CD14-positive monocyte (primary cell): Measurements from ENCODE around the gene NABP1. TPM values are rescaled to one million over a fixed set of nuclear protein-coding genes. Genes with fewer than 3 reads are reported as not detected.

Experiments used
- DNase-seq, 3 donors: peaks; one replicate each; pipeline ENCODE4 v3.0.0-alpha.2; 2011 to 2022
- H2AFZ ChIP-seq: 2 replicates; pipeline ENCODE4 v1.6.0; 2012; ENCODE audit warnings: mild to moderate bottlenecking, low read depth, low read length, inconsistent platforms; ENCODE audit not compliant: insufficient read depth, poor library complexity, severe bottlenecking
- H3K27ac ChIP-seq, 2 donors: 1 replicate in 1 of 2; 2 replicates in 1 of 2; pipeline ENCODE4 v1.5.1; 2012 to 2013; ENCODE audit warnings: low read length in 2 of 2, control low read depth in 1 of 2, inconsistent platforms in 1 of 2, low read depth in 1 of 2, mild to moderate bottlenecking in 1 of 2
- H3K27me3 ChIP-seq, 2 donors: one replicate each; pipeline versions ENCODE4 v1.6.0 to v1.6.1; 2011 to 2013; ENCODE audit warnings: low read length in 2 of 2; ENCODE audit not compliant: control insufficient read depth in 2 of 2, insufficient read depth in 2 of 2
- H3K36me3 ChIP-seq, 2 donors: replicated peaks in 1 of 2; 1 replicate in 1 of 2; 2 replicates in 1 of 2; pipeline versions ENCODE4 v1.5.1 to v1.6.1; 2012 to 2013; ENCODE audit warnings: low read length in 2 of 2, control low read depth in 1 of 2, inconsistent platforms in 1 of 2, mild to moderate bottlenecking in 1 of 2; ENCODE audit not compliant: insufficient read depth in 2 of 2, control insufficient read depth in 1 of 2
- H3K4me1 ChIP-seq, 2 donors: 1 replicate in 1 of 2; 2 replicates in 1 of 2; pipeline versions ENCODE4 v1.5.1 to v1.6.1; 2012 to 2013; ENCODE audit warnings: low read length in 2 of 2, control low read depth in 1 of 2, inconsistent platforms in 1 of 2, mild to moderate bottlenecking in 1 of 2, moderate library complexity in 1 of 2; ENCODE audit not compliant: insufficient read depth in 2 of 2, control insufficient read depth in 1 of 2
- H3K4me2 ChIP-seq: replicated peaks from 2 replicates; pipeline ENCODE3; 2012; ENCODE audit warnings: low read length, moderate library complexity, mild to moderate bottlenecking; ENCODE audit not compliant: poor library complexity, severe bottlenecking; ENCODE audit errors: extremely low read depth
- H3K4me3 ChIP-seq, 3 experiments: fragments of 200-600 bp in 1 of 3; sonication (generic) in 1 of 3; replicated peaks in 1 of 3; 1 replicate in 2 of 3; 2 replicates in 1 of 3; pipeline ENCODE4 v1.5.1; 2011 to 2013; ENCODE audit warnings: low read length in 3 of 3, mild to moderate bottlenecking in 3 of 3, control low read depth in 2 of 3, low read depth in 2 of 3, inconsistent platforms in 1 of 3, moderate library complexity in 1 of 3
- H3K79me2 ChIP-seq: 2 replicates; pipeline ENCODE4 v1.6.0; 2012; ENCODE audit warnings: mild to moderate bottlenecking, control low read depth, inconsistent platforms, low read length, moderate library complexity; ENCODE audit not compliant: insufficient read depth
- H3K9ac ChIP-seq: 2 replicates; pipeline ENCODE4 v1.6.0; 2017; ENCODE audit warnings: low read length, mild to moderate bottlenecking; ENCODE audit not compliant: insufficient read depth, poor library complexity, severe bottlenecking
- H3K9me3 ChIP-seq, 2 donors: replicated peaks in 1 of 2; 1 replicate in 1 of 2; 2 replicates in 1 of 2; pipeline versions ENCODE4 v1.5.1 to v1.6.1; 2012 to 2013; ENCODE audit warnings: low read length in 2 of 2, control low read depth in 1 of 2; ENCODE audit not compliant: control insufficient read depth in 1 of 2, insufficient read depth in 1 of 2
- H4K20me1 ChIP-seq: 2 replicates; pipeline ENCODE4 v1.6.0; 2012; ENCODE audit warnings: mild to moderate bottlenecking, low read length, control low read depth, moderate library complexity; ENCODE audit not compliant: insufficient read depth
- H3K27ac Mint-ChIP-seq, 7 donors: one replicate each; pipeline ENCODE4 v1.8.0; 2020; ENCODE audit warnings: mild to moderate bottlenecking in 7 of 7, mixed read lengths in 7 of 7, moderate library complexity in 6 of 7, inconsistent platforms in 2 of 7
- H3K27me3 Mint-ChIP-seq, 3 donors: one replicate each; pipeline ENCODE4 v1.8.0; 2021 to 2022; ENCODE audit warnings: low read depth in 3 of 3, mild to moderate bottlenecking in 3 of 3, mixed read lengths in 3 of 3, moderate library complexity in 3 of 3, inconsistent platforms in 1 of 3
- H3K36me3 Mint-ChIP-seq, 2 donors: one replicate each; pipeline ENCODE4 v1.8.0; 2020; ENCODE audit warnings: mixed read lengths in 2 of 2, inconsistent platforms in 1 of 2, mild to moderate bottlenecking in 1 of 2
- H3K4me1 Mint-ChIP-seq: one replicate; pipeline ENCODE4 v1.8.0; 2020; ENCODE audit warnings: mild to moderate bottlenecking, mixed read lengths
- H3K4me3 Mint-ChIP-seq, 2 donors: one replicate each; pipeline ENCODE4 v1.8.0; 2020; ENCODE audit warnings: mild to moderate bottlenecking in 2 of 2, mixed read lengths in 2 of 2, moderate library complexity in 1 of 2
- H3K9me3 Mint-ChIP-seq, 7 donors: one replicate each; pipeline ENCODE4 v1.8.0; 2020 to 2022; ENCODE audit warnings: mixed read lengths in 7 of 7, mild to moderate bottlenecking in 6 of 7, moderate library complexity in 6 of 7, inconsistent platforms in 2 of 7
- CTCF ChIP-seq: fragments of 200-600 bp; IDR thresholded peaks from one replicate; pipeline ENCODE4 v1.8.0; 2022; ENCODE audit warnings: antibody characterized with exemption, mild to moderate bottlenecking
- WGBS: methylation state at CpG from one replicate; pipeline ENCODE4 v1.1.5; 2013; ENCODE audit warnings: missing lambda C conversion rate; ENCODE audit not compliant: insufficient coverage; 5-methylcytosine and 5-hydroxymethylcytosine counted together
- intact Hi-C, 2 donors: fragments of 100-400 bp; cut with micrococcal nuclease; formaldehyde crosslinking; loops; one replicate each; pipeline versions ENCODE4 v1.15.0 to v1.15.1; 2023
- polyA plus RNA-seq, 3 donors: library from polyadenylated mRNA; depleted of rRNA in 1 of 3; unstranded in 2 of 3; stranded (reverse) in 1 of 3; fragments of 300-500 nt in 2 of 3; fragments of >200 nt in 1 of 3; fragmentation: Illumina TruSeq in 2 of 3; gene quantifications; 1 replicate in 2 of 3; 2 replicates in 1 of 3; pipeline ENCODE4 v1.2.3, GENCODE V29; 2012 to 2021

The NABP1 gene
- polyA plus RNA-seq, 3 donors, result 8.0 to 20.7 (median 13.3) TPM

- intact Hi-C loops, result loop anchor here in 1 of 2 donors (5.0 kb wide), 1 partner anchor 126 kb away; no protein-coding TSS in a partner anchor
These were observed 15.2 kb downstream of the NABP1 start for GRCh38 chr2:191693166-191693565.

GRCh38 chr2:191693778-191694177 lies 15.8 kb downstream of the NABP1 start:
- peaks cover 0 to under 1% of the 10 kb centered on the region in 2 donors for H3K36me3 ChIP-seq
- no peaks in the 10 kb centered on the region for H4K20me1 ChIP-seq
- H3K9me3 ChIP-seq, result no peaks in the 10 kb centered on the region
- peaks cover 2 to 3% of the 10 kb centered on the region in 2 donors for H3K27me3 ChIP-seq
- H3K27ac Mint-ChIP-seq, result no peak overlapping the region
- no peaks in the 10 kb centered on the region for H3K9me3 Mint-ChIP-seq
- H3K79me2 ChIP-seq, result no peaks in the 10 kb centered on the region
- peaks cover 4% of the 10 kb centered on the region for H3K4me1 Mint-ChIP-seq
- no peak overlapping the region for H3K27ac ChIP-seq
- no peak overlapping the region for H3K4me3 ChIP-seq
- peaks cover under 1 to 2% of the 10 kb centered on the region in 2 donors for H3K36me3 Mint-ChIP-seq
- H3K4me2 ChIP-seq, result no peak overlapping the region
- no peak for DNase-seq
- H3K9ac ChIP-seq, result no peak overlapping the region
- no peak overlapping the region for H2AFZ ChIP-seq
- no peak overlapping the region for H3K4me3 Mint-ChIP-seq
- peaks cover 0 to 2% (median 2%) of the 10 kb centered on the region in 3 donors for H3K27me3 Mint-ChIP-seq
- no peak for TF ChIP-seq CTCF
- intact Hi-C loops, result loop anchor here in 1 of 2 donors (5.0 kb wide), 1 partner anchor 126 kb away; no protein-coding TSS in a partner anchor
- peaks cover 5 to 7% of the 10 kb centered on the region in 2 donors for H3K4me1 ChIP-seq
- WGBS, result no CpG with 5 or more reads among the region's 1 CpG

More at GRCh38 chr2:191693166-191693565, 15.2 kb downstream of the NABP1 start:
- Mint-ChIP-seq H3K4me1 (peaks cover 4% of the 10 kb centered on the region), H3K36me3 (peaks cover 7 to 8% of the 10 kb centered on the region in 2 donors), H3K27me3 (peaks cover 0 to 2% (median 2%) of the 10 kb centered on the region in 3 donors), H3K9me3 (no peaks in the 10 kb centered on the region), H3K4me3 (no peak overlapping the region), H3K27ac (no peak overlapping the region)
- Histone ChIP-seq H3K27me3 (peaks cover 2 to 3% of the 10 kb centered on the region in 2 donors), H3K4me1 (peaks cover 5 to 7% of the 10 kb centered on the region in 2 donors), H4K20me1 (no peaks in the 10 kb centered on the region), H3K9me3 (no peaks in the 10 kb centered on the region), H3K27ac (no peak overlapping the region), H3K36me3 (peaks cover 5 to 7% of the 10 kb centered on the region in 2 donors), H2AFZ (no peak overlapping the region), H3K79me2 (no peaks in the 10 kb centered on the region), H3K4me2 (no peak overlapping the region), H3K4me3 (no peak overlapping the region), H3K9ac (no peak overlapping the region)
- WGBS, result no CpG with 5 or more reads among the region's 2 CpGs
- no peak for DNase-seq
- TF ChIP-seq CTCF, result no peak
